HG03521 (cell line): ENCODE data around the gene ZFP3.
"Not testable (repeated sequence)": the region's sequence is repeated elsewhere in the genome, so short reads cannot be mapped to it uniquely, and the experiment has no call there.

Source experiments
- ATAC-seq: cut with Tn5 transposase; IDR thresholded peaks from one replicate; pipeline ENCODE4 v1.9.1; 2021; ENCODE audit warnings: mild to moderate bottlenecking, moderate library complexity; ENCODE audit not compliant: unreplicated experiment

The ZFP3 gene

DNA sequence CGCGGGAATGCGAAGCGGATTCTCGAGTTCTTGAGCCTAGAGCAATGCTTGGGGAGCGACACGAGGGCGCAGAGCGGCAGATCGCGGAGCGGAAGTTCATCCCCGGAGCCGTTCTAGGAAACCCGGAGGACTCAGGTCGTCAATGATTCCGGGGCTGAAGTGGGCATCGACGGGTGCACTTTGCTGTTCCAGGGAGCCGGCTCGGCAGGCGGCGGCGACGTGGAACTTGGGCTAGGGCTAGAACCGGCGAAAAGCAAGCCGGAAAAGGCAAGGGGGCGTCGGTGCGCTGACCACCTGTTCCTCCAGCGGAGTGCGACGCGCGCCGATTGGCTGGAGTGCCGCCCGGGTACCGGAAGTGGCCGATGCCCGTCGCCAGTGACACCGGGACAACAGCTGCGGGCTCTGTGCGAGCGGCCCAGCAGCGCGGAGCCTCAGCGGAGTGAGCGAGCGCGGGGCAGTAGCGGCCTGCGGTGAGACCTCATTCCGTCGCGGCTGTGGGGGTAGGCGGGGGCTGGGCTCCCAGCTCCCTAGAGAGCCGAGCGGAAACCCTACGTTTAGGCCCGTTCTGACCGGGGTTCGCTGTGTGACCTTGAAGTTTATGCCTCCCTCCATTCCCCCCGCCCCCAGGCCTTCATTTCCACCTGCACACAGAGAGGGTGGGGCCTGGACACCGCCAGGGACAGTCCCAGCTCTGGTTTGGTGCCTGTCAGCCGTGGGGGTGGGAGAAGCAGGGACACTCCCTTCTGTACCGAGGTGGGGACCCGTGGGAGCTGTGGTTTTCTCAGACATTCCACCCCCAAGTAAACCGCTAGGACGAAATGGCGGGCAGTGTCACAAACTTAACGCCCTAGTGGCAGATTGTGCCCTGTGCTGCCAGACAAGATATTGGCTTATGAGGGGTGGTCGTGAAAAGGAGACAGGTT, at the start of gene ZFP3:
ZFP3 (plus strand) TSS at position 362 of the 923 bp plus-strand sequence. CDS start 13,038 bp downstream, outside the sequence.
- peak; percentile 76 for ATAC-seq

DNA sequence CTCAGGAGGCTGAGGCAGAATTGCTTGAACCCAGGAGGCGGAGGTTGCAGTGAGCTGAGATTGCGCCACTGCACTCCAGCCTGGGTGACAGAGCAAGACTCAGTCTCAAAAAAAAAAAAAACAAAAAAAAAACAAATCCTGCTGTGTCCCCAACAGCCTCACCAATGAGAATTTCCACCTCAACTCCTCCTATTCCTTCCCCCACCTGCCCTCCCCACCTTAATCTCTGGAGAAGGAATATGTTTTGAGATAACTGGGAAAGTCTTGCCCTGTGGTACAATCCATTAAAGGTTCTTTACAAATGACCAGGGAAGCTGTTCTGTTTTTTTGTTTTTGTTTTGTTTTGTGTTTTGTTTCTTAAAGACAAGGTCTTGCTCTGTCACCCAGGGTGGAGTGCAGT, 48.1 kb upstream of the ZFP3 start:
- not testable (repeated sequence) for ATAC-seq

DNA sequence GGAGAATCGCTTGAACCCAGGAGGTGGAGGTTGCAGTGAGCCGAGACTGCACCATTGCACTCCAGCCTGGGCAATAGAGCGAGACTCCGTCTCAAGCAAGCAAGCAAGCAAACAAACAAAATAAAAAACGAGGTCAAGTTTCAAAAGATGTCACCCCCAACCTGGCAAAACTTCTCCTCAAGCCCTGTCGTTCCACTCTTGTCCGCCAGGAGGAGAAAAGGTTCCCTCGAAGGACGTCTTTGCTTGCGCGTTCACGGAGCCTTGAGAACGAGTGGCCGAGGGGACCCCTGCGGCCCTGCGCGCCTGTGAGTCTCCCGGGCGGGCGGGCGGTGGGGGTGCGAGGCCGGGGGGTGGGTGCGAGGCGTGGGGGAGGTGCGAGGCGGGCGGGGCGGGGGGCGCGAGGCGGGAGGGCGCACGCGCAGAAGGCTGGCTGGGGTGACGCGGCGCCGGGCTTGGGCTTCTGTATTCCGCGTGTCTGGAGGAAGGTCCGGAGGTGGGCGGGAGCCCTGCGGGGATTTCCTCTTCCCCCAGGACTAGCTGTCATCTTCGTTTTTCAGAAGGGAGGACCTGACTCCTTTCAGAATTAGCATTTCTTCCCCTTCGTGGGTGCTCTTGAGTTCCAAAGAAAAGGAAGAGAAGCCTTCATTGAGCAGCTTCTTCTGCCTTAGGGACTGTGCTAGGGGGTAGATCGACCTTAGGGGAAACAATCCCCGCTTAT, 46.7 kb upstream of the ZFP3 start:
- peak; percentile 66 for ATAC-seq

DNA sequence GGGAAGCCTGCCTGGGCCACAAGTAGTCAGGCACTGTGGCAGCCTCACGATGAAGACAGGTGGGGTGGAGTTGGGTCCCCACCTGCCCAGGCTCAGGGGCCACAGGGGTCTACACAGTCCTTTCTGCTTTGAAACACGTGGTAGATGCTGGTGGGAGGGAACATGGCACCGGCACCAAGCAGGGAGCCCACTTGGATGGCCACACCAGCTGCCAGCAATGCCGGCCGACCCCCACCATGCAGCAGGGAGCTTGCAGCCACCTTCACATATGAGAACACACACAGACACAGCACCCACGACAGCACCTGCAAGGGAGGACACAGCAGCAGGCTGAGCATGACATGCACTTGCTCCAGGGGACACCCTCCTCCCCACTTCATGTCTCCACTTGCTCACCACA, 45.4 kb upstream of the ZFP3 start:
- ATAC-seq, result no peak

DNA sequence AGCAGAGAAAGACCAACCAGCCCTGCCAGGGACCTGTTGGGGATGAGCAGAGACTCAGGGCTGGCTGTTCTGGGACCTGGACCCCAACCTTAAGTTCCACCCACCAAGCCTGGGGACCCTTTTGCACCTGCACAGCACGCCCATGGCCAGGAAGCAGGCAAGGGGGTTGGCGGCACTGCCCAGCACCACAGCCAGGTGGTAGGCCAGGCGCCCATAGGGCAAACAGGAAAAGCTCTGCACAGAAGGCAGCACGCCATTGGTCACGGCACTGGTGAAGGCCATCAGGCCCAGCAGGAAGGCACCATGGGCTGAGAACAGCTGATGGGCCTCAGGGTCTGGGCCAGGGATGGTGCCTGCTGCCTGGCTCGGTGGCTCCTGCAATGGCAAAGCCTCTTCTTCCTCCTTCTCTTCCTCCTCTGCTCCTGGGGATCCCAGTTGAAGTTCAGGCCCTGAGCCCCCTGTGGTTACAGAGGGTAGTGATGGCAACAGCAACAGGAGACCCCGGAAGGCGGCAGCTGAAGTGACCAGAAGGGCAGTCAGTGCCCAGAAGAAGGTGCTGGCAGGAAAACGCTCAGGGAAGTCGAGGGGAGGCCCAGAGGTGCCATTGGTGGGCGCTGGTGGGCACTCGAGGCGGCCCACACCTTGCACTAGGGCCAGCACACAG, 44.8 kb upstream of the ZFP3 start:
- no peak for ATAC-seq

DNA sequence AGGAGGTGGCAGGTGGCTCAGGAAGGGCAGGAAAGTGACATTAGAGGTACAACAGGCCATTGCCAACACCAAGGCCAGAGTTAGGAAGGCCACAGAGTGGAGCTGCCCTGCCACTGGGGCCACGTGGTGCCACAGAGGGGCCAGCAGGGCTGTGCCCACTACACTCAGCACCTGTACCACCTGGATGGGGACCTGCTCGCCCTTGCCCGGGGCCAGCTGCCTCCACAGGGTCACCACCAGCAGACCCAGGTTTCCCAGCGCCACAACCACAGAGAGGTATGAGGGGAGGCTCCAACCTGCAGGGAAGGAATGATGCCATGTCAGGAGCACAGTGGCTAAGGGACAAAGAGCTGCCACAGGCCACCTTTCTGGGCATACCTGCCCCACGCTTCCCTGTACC, 44.2 kb upstream of the ZFP3 start:
- ATAC-seq, result no peak

DNA sequence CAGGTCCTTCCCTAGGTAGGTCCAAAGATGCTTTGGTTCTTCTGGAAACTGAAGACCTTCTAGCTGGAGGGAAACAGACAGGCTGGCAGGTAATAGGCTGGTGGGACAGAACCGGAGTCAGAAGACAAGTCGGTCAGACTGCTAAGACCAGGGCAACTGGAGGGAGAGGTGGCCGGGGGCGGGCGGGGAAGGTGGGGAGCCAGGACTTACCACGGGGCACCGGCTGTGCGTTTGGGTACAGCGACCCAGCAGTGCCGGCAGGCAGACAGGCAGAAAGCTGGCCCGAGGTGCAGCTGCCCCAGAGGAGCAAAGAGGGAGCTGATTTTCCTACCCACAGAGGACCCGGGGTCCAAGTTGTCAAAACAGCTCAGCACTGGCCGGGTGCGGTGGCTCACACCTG, 43.6 kb upstream of the ZFP3 start:
- no peak for ATAC-seq

DNA sequence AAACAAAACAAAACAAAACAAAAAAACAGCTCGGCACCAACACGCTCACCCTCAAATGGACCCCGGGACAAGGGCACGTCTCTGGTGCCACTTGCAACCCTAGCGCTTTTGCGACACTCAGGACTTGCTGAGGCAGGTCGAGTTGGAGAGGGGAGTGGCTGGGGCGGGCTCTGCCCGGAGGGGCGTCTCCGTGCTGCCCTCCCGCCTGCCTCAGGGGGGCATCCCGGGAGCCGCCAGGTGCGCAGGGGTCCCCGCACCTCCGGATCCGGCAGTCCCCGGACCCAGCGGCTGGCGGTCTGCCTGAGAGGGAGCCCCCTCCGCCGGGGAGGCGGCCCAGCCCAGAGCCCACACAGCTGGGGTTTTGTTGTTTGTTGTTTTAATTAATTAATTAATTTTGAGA, 43.0 kb upstream of the ZFP3 start, which contains the start of gene SLC52A1:
SLC52A1 (minus strand) TSS at position 112 of the 400 bp plus-strand sequence. CDS start 820 bp downstream, outside the sequence.
- ATAC-seq, result no peak

DNA sequence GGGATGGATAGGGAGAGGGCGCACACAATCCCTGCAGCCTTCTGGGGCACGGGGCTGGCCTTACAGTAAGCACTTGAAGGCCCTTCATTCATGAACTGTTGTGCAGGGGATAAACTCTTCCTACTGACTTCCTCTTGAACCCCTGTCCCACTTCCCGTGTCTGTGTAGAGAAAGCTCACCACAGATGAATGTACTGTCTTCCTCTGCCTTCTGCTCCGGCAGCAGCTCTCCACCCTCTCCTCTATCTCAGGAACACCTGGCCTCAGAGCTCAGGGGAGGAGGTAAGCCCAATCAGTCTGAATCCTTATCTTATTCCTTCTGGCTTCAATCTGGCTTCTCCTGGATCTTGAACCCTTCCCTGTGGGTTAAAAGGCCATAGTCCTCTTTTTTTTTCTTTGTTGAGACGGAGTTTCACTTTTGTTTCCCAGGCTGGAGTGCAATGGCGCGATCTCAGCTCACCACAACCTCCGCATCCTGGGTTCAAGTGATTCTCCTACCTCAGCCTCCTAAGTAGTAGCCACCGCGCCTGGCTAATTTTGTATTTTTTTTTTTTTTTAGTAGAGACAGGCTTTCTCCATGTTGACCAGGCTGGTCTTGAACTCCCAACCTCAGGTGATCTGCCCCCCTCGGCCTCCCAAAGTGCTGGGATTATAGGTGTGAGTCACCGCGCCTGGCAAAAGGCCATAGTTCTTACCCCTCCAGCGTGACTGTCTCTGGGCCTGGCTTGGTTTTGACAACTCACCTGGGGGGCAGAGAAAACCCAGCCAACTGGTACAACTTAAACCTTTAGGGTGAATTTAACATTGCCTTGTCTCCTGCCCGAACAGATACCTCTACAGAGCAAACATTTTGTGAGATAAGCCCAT, 35.9 kb upstream of the ZFP3 start:
- ATAC-seq, result no peak

DNA sequence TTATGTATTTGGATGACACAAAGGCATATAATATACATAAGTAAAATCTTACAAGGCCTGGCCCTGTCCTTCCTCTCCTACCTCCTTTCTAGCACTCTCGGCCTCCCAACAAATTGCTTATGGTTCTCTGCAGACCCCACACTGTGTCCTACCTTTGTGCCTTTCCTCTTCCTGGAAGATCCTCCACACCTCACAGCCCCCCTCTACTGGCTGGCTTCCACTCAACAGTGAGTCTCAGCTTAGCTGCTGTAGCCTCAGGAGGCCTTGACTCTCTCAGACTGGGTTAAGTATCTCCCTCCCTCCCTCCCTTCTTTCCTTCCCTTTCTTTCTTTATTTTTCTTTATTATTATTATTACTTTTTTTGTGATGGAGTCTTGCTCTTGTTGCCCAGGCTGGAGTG, 34.7 kb upstream of the ZFP3 start:
- no peak for ATAC-seq

DNA sequence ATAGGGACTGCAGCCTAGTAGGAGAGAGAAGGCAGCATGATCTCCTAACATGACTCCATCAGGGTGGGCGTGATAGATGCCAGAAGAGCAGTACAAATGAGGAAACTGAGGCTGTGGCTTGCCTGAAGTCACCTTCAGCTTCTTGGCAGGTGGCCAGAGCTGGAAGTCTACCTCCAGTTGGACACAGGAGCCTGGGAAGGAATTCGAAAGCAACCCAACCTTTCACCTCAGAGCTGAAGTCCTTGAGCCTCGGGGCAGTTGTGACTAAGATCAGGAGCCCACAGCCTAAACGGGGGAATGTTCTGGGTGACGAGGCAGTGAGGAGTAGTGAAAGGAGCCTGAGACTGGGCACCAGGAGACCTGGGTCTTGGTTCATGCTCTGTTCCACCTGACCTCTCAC, 33.6 kb upstream of the ZFP3 start:
- ATAC-seq, result no peak

DNA sequence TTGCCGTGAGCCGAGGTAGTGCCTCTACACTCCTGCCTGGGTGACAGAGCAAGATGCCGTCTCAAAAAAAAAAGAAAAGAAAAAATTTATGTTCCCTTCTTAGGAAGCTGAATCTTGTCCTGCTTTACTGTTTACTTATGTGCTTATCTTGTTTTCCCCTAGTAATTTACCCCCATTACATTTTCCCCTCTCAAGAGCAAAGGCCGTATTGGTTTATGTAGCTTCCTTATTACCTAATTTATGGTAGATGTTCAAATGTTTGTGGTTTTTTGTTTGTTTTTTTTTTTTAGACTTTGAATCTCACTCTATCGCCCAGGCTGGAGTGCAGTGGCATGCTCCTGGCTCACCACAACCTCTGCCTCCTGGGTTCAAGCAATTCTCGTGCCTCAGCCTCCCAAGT, 32.8 kb upstream of the ZFP3 start:
- ATAC-seq, result no peak

DNA sequence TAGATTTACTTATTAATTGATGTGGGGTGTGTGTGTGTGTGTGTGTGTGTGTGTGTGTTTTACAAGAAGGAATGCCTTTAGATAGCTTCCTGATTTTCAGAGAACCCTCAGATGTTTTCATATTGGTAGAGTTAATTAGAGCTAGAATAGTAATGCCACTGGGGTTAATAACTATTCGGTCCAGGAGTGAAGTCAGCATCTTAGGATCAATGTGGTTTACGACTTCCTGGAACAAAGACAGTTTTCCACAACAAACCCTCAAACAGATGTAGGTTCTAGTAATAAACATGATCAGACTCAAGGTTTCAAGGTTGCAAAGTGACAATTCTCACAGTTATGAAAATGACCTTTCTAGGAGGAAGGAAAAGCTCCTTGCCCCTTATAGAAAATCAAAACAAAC, 30.8 kb upstream of the ZFP3 start:
- no peak for ATAC-seq

DNA sequence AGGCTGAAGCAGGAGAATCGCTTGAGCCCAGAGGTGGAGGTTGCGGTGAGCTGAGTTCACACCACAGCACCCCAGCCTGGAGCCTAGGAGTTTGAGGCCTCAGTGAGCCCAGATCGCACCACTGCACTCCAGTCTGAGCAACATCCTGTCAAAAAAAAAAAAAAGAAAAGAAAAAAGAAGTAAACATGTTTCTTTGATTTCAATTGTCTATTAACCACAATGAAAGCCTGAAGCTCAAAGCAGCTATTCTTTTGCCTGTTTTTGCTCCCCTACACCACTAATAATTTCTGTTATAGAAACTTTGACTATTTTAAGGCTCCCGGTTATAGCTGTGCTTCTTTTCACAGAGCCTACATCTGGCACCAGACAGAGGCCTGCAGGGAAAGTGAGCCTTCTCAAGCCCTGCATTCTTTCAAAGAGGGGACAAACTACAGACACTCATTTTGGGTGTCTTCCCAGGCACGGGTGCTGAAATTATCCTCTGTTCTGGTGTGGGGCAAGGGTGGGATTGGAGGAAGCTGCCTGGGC, 28.9 kb upstream of the ZFP3 start:
- no peak for ATAC-seq

DNA sequence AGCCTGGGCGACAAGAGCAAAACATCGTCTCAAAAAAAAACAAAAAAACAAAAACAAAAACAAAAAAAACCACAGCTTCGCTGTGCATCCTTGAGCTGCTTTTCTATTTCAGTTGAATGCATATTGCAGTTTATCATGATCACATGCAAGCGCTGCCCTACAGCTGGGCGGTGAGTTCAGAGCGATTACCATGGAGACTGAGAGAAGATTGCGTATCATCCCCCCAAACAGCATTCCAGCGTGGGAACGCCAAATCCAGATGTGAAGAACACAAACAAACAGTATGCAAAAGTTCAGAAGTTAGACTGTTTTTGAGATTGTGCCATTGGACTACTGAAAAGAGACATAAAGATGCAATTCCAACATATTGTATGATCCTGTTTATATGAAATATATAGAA, 28.0 kb upstream of the ZFP3 start:
- ATAC-seq, result no peak

DNA sequence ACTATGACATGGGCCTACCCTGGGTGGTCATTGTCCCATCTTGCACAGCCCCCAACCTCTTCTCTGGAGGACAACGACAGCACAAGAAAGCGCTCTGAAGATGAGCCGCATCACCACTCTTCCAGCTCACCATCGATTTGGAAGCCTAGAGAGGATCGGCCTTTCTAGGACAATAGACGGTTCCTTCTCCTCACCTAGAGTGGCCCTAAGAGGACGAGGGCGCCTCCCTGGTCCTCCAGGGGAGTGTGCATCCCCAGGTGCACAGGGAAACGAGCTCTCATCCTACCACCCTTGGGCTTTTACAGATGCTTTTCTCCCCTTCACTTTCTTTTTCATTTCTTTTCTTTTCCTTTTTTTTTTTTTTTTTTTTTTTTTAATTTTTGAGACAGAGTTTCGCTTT, 22.7 kb upstream of the ZFP3 start:
- ATAC-seq, result no peak

DNA sequence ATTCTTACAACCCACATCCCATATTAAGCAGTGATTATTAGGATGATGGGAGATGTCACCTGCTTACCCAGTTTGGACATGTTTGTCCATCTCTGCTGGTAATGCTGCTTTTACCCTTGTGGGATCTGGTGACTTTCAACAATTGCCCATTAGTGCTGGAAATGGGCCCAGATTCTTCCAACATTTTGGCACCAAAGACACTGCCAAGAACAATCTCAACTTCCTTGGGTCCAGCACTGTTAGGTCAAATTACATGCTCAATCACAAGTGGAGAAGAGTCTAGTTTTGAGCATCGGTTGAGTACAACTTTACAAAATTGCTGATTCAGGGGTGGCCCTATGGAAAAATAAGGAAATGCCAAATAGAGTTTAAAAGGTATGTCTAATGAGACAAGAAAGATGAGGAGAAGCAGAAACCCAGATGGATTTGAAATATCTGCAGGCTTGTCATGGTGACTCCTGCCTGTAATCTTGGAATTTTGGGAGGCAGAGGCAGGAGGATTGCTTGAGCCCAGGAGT, 13.0 kb upstream of the ZFP3 start:
- ATAC-seq, result no peak

DNA sequence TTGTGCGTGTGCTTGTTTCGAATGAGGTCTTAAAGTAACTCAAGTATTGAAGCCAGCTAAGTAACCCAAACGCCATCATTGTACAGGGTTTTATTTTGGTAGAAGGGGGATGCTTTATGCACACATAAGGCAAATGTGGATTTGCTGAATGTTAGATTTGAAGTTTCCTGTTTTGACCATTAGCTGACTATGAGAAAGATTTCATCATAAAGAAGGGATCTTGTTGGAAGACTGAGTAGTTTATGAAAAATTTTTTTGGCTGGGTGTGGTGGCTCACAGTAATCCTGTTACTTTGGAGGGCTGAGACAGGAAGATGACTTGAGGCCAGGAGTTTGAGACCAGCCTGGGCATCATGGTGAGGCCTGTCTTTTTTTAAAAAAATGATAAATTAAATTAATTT, 10.0 kb upstream of the ZFP3 start:
- no peak for ATAC-seq

DNA sequence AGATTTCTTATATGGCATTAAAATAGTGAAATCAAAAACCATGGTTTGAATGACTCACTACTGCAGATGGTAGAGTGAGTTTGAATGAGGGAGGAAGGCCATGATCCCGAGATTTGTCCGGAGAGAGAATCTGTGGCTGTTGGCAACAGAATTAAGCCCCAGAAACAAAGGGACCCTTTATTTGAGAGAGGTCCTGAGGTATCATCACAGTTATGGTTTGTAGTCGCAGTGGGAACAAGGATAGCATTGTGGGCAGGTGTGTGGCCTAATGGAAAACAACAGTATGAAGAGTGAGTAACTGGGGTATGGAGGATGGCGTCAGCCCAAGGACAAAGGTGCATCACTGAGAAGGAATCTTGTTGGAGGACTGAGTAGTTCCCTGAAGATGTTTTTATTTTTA, 8.5 kb upstream of the ZFP3 start:
- ATAC-seq, result no peak

DNA sequence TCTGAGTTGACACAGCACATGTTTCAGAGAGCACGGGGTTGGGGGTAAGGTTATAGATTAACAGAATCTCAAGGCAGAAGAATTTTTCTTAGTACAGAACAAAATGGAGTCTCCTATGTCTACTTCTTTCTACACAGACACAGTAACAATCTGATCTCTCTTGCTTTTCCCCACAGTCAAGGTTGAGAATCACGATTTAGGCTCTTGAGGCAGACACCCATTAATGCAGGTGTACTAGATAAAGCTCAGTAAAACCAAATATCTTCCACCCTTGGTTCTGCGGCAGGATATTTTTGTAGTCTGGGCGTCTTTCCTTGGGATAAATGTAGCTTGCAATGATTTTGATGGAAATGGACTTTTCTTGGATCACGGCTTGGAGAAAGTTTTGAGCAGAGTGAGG, 2.8 kb upstream of the ZFP3 start:
- ATAC-seq, result not testable (repeated sequence)
